ENCODE data around the gene FREM2.

FREM2 gene

DNA sequence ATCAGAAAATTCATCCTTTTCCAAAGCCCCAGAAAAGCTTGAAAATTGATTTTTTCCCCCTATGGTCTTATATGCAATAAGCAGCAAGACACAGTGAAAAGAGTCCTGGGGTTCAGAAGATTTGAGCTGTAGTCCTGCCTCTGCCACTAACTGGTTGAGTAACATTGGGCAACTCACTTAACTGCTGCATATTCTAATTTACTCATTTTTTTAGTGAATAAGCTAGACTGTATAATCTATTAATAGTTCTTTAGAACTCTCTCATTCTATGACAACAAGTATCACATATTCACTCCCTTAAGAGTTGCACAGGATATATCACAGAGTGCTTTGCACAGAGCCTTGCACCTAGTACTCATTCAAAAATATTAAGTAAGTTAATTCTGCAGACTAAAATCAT, 192.9 kb downstream of the FREM2 start:
- Histone ChIP-seq H3K4me1 (ENCODE audit: control insufficient read depth in 1 of 2, insufficient read depth in 2 of 2, low read length in 2 of 2) (no peaks in the 10 kb centered on the region), H3K23ac (ENCODE audit: low read length) (no peak overlapping the region), H3K4ac (ENCODE audit: low read depth, low read length) (no peak overlapping the region), H3K14ac (ENCODE audit: low read length) (no peak overlapping the region), H3K18ac (ENCODE audit: low read length) (no peak overlapping the region), H3K27ac (ENCODE audit: low read depth, low read length) (no peak overlapping the region), H4K12ac (ENCODE audit: low read depth, low read length) (no peak overlapping the region), H2AK5ac (ENCODE audit: low read length) (no peak overlapping the region), H3K4me3 (ENCODE audit: low read depth, low read length) (no peak overlapping the region), H2BK5ac (ENCODE audit: low read depth, low read length, poor library complexity) (no peak overlapping the region), H3K79me1 (ENCODE audit: low read length) (no peaks in the 10 kb centered on the region), H3K79me2 (ENCODE audit: control insufficient read depth, insufficient read depth, low read length, poor library complexity) (no peaks in the 10 kb centered on the region), H3K36me3 (ENCODE audit: control insufficient read depth in 1 of 2, insufficient read depth in 2 of 2, low read length in 2 of 2) (peaks cover 13 to 34% of the 10 kb centered on the region in 2 experiments), H4K91ac (ENCODE audit: low read depth, low read length) (no peak overlapping the region), H3K27me3 (ENCODE audit: insufficient read depth, low read length) (no peaks in the 10 kb centered on the region), H3K9me3 (ENCODE audit: insufficient read depth, low read depth, low read length) (no peaks in the 10 kb centered on the region), H3K4me2 (ENCODE audit: low read length) (no peak overlapping the region), H2BK120ac (ENCODE audit: insufficient read depth, low read length, poor library complexity) (no peak overlapping the region), H2AFZ (ENCODE audit: insufficient read depth, low read length, poor library complexity) (no peak overlapping the region), H2BK12ac (ENCODE audit: low read length) (no peak overlapping the region), H4K8ac (ENCODE audit: low read depth, low read length) (no peak overlapping the region), H3K9ac (ENCODE audit: low read length) (no peak overlapping the region)
- DNase-seq, result no peak

DNA sequence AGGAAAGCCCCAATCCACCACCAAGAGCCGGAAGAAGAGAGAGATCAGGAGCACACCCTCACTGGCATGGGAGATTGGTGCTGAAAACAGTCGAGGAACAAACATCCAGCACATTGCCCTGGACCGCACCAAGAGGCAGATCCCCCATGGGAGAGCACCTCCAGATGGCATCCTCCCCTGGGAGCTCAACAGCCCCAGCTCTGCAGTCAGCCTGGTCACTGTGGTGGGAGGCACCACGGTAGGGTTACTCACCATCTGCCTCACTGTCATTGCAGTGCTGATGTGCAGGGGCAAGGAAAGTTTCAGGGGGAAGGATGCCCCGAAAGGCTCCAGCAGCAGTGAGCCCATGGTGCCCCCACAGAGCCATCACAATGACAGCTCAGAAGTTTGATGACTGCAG, 193.5 kb downstream of the FREM2 start:
- no peaks in the 10 kb centered on the region for H3K4me1 ChIP-seq (ENCODE audit: control insufficient read depth in 1 of 2, insufficient read depth in 2 of 2, low read length in 2 of 2)
- H3K14ac ChIP-seq (ENCODE audit: low read length), result no peak overlapping the region
- H3K9me3 ChIP-seq (ENCODE audit: insufficient read depth, low read depth, low read length), result no peaks in the 10 kb centered on the region
- H3K27ac ChIP-seq (ENCODE audit: low read depth, low read length), result no peak overlapping the region
- H2AK5ac ChIP-seq (ENCODE audit: low read length), result no peak overlapping the region
- no peak overlapping the region for H3K4ac ChIP-seq (ENCODE audit: low read depth, low read length)
- H4K8ac ChIP-seq (ENCODE audit: low read depth, low read length), result no peak overlapping the region
- no peak overlapping the region for H3K9ac ChIP-seq (ENCODE audit: low read length)
- H2AFZ ChIP-seq (ENCODE audit: insufficient read depth, low read length, poor library complexity), result no peak overlapping the region
- no CpG with 5 or more reads among the region's 5 CpGs for WGBS (ENCODE audit: extremely low coverage, insufficient coverage, insufficient read length)
- H2BK12ac ChIP-seq (ENCODE audit: low read length), result no peak overlapping the region
- no peak overlapping the region for H3K4me2 ChIP-seq (ENCODE audit: low read length)
- no peaks in the 10 kb centered on the region for H3K27me3 ChIP-seq (ENCODE audit: insufficient read depth, low read length)
- no peak overlapping the region for H3K23ac ChIP-seq (ENCODE audit: low read length)
- peaks cover 13 to 34% of the 10 kb centered on the region in 2 experiments for H3K36me3 ChIP-seq (ENCODE audit: control insufficient read depth in 1 of 2, insufficient read depth in 2 of 2, low read length in 2 of 2)
- no peak overlapping the region for H4K91ac ChIP-seq (ENCODE audit: low read depth, low read length)
- H3K18ac ChIP-seq (ENCODE audit: low read length), result no peak overlapping the region
- no peaks in the 10 kb centered on the region for H3K79me2 ChIP-seq (ENCODE audit: control insufficient read depth, insufficient read depth, low read length, poor library complexity)
- no peak overlapping the region for H3K4me3 ChIP-seq (ENCODE audit: low read depth, low read length)
- no peak overlapping the region for H2BK120ac ChIP-seq (ENCODE audit: insufficient read depth, low read length, poor library complexity)
- H2BK5ac ChIP-seq (ENCODE audit: low read depth, low read length, poor library complexity), result no peak overlapping the region
- no peak for DNase-seq
- H3K79me1 ChIP-seq (ENCODE audit: low read length), result no peaks in the 10 kb centered on the region
- no peak overlapping the region for H4K12ac ChIP-seq (ENCODE audit: low read depth, low read length)

DNA sequence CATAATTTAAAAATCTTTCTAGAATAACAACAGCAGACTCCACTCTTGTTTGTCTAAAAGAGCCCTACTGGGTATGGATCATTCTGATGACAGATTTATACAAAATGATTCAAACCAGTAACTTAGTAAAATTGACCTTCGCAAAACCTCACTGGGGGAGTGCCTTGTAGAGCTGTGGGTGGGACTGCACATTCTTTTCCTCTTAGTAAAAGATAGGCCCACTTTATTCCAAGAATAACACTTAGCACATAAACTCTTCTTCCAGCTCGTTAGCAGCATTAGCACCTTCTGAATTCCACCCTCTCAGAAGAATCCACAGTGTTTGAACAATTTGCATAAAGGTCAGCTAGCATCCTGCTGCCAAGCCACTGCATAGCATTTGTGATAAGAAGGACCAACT, 196.9 kb downstream of the FREM2 start:
- Histone ChIP-seq H3K4ac (ENCODE audit: low read depth, low read length) (no peak overlapping the region), H2AK5ac (ENCODE audit: low read length) (no peak overlapping the region), H3K14ac (ENCODE audit: low read length) (no peak overlapping the region), H3K79me1 (ENCODE audit: low read length) (no peaks in the 10 kb centered on the region), H4K91ac (ENCODE audit: low read depth, low read length) (no peak overlapping the region), H3K9ac (ENCODE audit: low read length) (no peak overlapping the region), H3K27ac (ENCODE audit: low read depth, low read length) (no peak overlapping the region), H3K36me3 (ENCODE audit: control insufficient read depth in 1 of 2, insufficient read depth in 2 of 2, low read length in 2 of 2) (peaks cover 7 to 10% of the 10 kb centered on the region in 2 experiments), H2BK120ac (ENCODE audit: insufficient read depth, low read length, poor library complexity) (no peak overlapping the region), H2AFZ (ENCODE audit: insufficient read depth, low read length, poor library complexity) (no peak overlapping the region), H3K79me2 (ENCODE audit: control insufficient read depth, insufficient read depth, low read length, poor library complexity) (no peaks in the 10 kb centered on the region), H3K4me3 (ENCODE audit: low read depth, low read length) (no peak overlapping the region), H3K18ac (ENCODE audit: low read length) (no peak overlapping the region), H3K9me3 (ENCODE audit: insufficient read depth, low read depth, low read length) (no peaks in the 10 kb centered on the region), H2BK5ac (ENCODE audit: low read depth, low read length, poor library complexity) (no peak overlapping the region), H2BK12ac (ENCODE audit: low read length) (no peak overlapping the region), H3K27me3 (ENCODE audit: insufficient read depth, low read length) (no peaks in the 10 kb centered on the region), H4K8ac (ENCODE audit: low read depth, low read length) (no peak overlapping the region), H3K4me1 (ENCODE audit: control insufficient read depth in 1 of 2, insufficient read depth in 2 of 2, low read length in 2 of 2) (peaks cover 3 to 4% of the 10 kb centered on the region in 2 experiments), H3K23ac (ENCODE audit: low read length) (no peak overlapping the region), H4K12ac (ENCODE audit: low read depth, low read length) (no peak overlapping the region), H3K4me2 (ENCODE audit: low read length) (no peak overlapping the region)
- WGBS (ENCODE audit: extremely low coverage, insufficient coverage, insufficient read length), result no CpG with 5 or more reads among the region's 2 CpGs
- no peak for DNase-seq

DNA sequence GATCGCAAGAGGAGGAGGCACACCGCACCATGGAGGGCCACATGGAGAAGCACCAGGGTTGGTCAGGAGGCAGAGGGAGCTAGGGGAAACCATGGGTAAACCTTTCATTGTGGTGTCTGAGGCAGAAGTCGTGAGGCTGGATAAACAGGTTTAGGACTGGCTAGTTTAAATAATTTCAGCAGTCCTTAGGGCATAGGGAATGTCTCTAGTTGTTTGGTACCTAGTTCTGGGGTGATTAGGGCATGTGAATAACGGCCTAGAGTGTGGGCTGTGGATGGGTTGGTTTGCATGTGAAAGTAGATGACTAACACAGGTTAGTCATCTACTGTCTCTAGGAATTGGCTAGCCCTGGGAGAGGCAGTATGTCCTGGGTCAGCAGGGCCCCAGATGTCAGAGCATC, 201.4 kb downstream of the FREM2 start:
- Histone ChIP-seq H3K36me3 (ENCODE audit: control insufficient read depth in 1 of 2, insufficient read depth in 2 of 2, low read length in 2 of 2) (no peaks in the 10 kb centered on the region), H3K79me1 (ENCODE audit: low read length) (no peaks in the 10 kb centered on the region), H2AK5ac (ENCODE audit: low read length) (no peak overlapping the region), H3K27ac (ENCODE audit: low read depth, low read length) (no peak overlapping the region), H3K79me2 (ENCODE audit: control insufficient read depth, insufficient read depth, low read length, poor library complexity) (no peaks in the 10 kb centered on the region), H2BK120ac (ENCODE audit: insufficient read depth, low read length, poor library complexity) (no peak overlapping the region), H3K14ac (ENCODE audit: low read length) (no peak overlapping the region), H3K23ac (ENCODE audit: low read length) (no peak overlapping the region), H2BK5ac (ENCODE audit: low read depth, low read length, poor library complexity) (no peak overlapping the region), H3K4me1 (ENCODE audit: control insufficient read depth in 1 of 2, insufficient read depth in 2 of 2, low read length in 2 of 2) (peaks cover 3 to 4% of the 10 kb centered on the region in 2 experiments), H3K18ac (ENCODE audit: low read length) (no peak overlapping the region), H4K8ac (ENCODE audit: low read depth, low read length) (no peak overlapping the region), H3K9ac (ENCODE audit: low read length) (no peak overlapping the region), H3K4ac (ENCODE audit: low read depth, low read length) (no peak overlapping the region), H4K91ac (ENCODE audit: low read depth, low read length) (no peak overlapping the region), H3K9me3 (ENCODE audit: insufficient read depth, low read depth, low read length) (no peaks in the 10 kb centered on the region), H3K4me3 (ENCODE audit: low read depth, low read length) (no peak overlapping the region), H3K27me3 (ENCODE audit: insufficient read depth, low read length) (no peaks in the 10 kb centered on the region), H3K4me2 (ENCODE audit: low read length) (no peak overlapping the region), H2AFZ (ENCODE audit: insufficient read depth, low read length, poor library complexity) (no peak overlapping the region), H4K12ac (ENCODE audit: low read depth, low read length) (no peak overlapping the region), H2BK12ac (ENCODE audit: low read length) (no peak overlapping the region)
- peak in 1 of 2 donors; percentile 33 for DNase-seq
- no CpG with 5 or more reads among the region's 4 CpGs for WGBS (ENCODE audit: extremely low coverage, insufficient coverage, insufficient read length)

All from trophoblast cell (in vitro differentiated cells and primary cell).